OCI-LY7 (cell line): ENCODE measurements around the gene PLEKHA5. TPM values are rescaled to one million over a fixed set of nuclear protein-coding genes. Genes with fewer than 3 reads are reported as not detected.

Experiments used
- BruUV-seq: library from RNA; stranded (reverse); fragments of 400-500 nt; replicated peaks from 2 replicates; lab custom pipeline; 2021; lab: Mats Ljungman, UMichigan
- CTCF ChIA-PET: fragments of 300-600 bp; sonication (Branson Sonifier 250); formaldehyde crosslinking; loops from one replicate; lab custom pipeline; 2022; ENCODE audit warnings: antibody characterized with exemption; ENCODE audit not compliant: unreplicated experiment; lab: Charles Lee
- POLR2A ChIA-PET: fragments of 300-600 bp; sonication (Branson Sonifier 250); formaldehyde crosslinking; loops from one replicate; lab custom pipeline; 2022; ENCODE audit warnings: antibody characterized with exemption; lab: Charles Lee
- DNase-seq: peaks from one replicate; pipeline ENCODE4 v3.0.0-alpha.2; 2015; ENCODE audit warnings: low spot score
- H2AFZ ChIP-seq: fragments of 200-600 bp; sonication (generic), shearing (Covaris generic); 2 replicates; pipeline ENCODE4 v1.6.1; 2014; ENCODE audit warnings: mild to moderate bottlenecking, antibody characterized with exemption, low read length, moderate library complexity
- H3K27ac ChIP-seq: fragments of 200-600 bp; sonication (generic); 2 replicates; pipeline ENCODE4 v1.5.1; 2014; ENCODE audit warnings: mixed run types, low read depth, mild to moderate bottlenecking, moderate library complexity, low read length, inconsistent platforms; ENCODE audit not compliant: poor library complexity, severe bottlenecking
- H3K36me3 ChIP-seq: fragments of 200-600 bp; sonication (generic); 2 replicates; pipeline ENCODE4 v1.6.1; 2014; ENCODE audit warnings: mild to moderate bottlenecking, antibody characterized with exemption, low read length, moderate library complexity, mixed read lengths; ENCODE audit not compliant: insufficient read depth
- H3K4me1 ChIP-seq: fragments of 200-600 bp; sonication (generic); 2 replicates; pipeline ENCODE4 v1.5.1; 2014; ENCODE audit warnings: mild to moderate bottlenecking, low read length; ENCODE audit not compliant: insufficient read depth, poor library complexity, severe bottlenecking
- H3K4me2 ChIP-seq: fragments of 200-600 bp; sonication (generic); 2 replicates; pipeline ENCODE4 v1.6.1; 2014; ENCODE audit warnings: mild to moderate bottlenecking, low read length
- H3K4me3 ChIP-seq: fragments of 200-600 bp; sonication (generic); 2 replicates; pipeline ENCODE4 v1.5.1; 2014; ENCODE audit warnings: mild to moderate bottlenecking, low read depth, low read length; ENCODE audit not compliant: poor library complexity, severe bottlenecking
- H3K79me2 ChIP-seq: fragments of 200-600 bp; sonication (generic); 2 replicates; pipeline ENCODE4 v1.6.1; 2016; ENCODE audit warnings: low read depth, mild to moderate bottlenecking, low read length, moderate library complexity, mixed read lengths; ENCODE audit not compliant: insufficient read depth
- H3K9me2 ChIP-seq: fragments of 200-600 bp; sonication (generic); 2 replicates; pipeline ENCODE4 v1.6.1; 2016; ENCODE audit warnings: mild to moderate bottlenecking, low read length, mixed read lengths; ENCODE audit not compliant: insufficient read depth
- H3K9me3 ChIP-seq: fragments of 200-600 bp; sonication (generic); 2 replicates; pipeline ENCODE4 v1.6.1; 2014; ENCODE audit warnings: mild to moderate bottlenecking, mixed run types, low read length, mixed read lengths
- H4K20me1 ChIP-seq: fragments of 200-600 bp; sonication (generic); 2 replicates; pipeline ENCODE4 v1.6.1; 2014; ENCODE audit warnings: mild to moderate bottlenecking, antibody characterized with exemption, low read length, moderate library complexity, mixed read lengths; ENCODE audit not compliant: insufficient read depth
- EZH2phosphoT487 ChIP-seq: fragments of 200-600 bp; sonication (generic); IDR thresholded peaks from 2 replicates; pipeline ENCODE4 v1.6.1; 2018; ENCODE audit warnings: low read depth, borderline replicate concordance, mild to moderate bottlenecking, mixed run types, antibody characterized with exemption, low read length, moderate library complexity, mixed read lengths
- intact Hi-C: fragments of 100-400 bp; cut with micrococcal nuclease; formaldehyde crosslinking; loops from one replicate; pipeline ENCODE4 v1.10.0; 2022; ENCODE audit not compliant: unreplicated experiment
- total RNA-seq, 2 experiments: library from RNA; depleted of rRNA in 1 of 2; stranded (reverse); fragments of >200 nt in 1 of 2; shearing (Covaris generic) in 1 of 2; gene quantifications; 2 replicates each; pipeline ENCODE4 v1.2.3, GENCODE V29; 2014 to 2022
- TF ChIP-seq, protein P1 (sequence below): fragments of 200-600 bp; sonication (generic); conservative IDR thresholded peaks from 2 replicates; pipeline ENCODE4 v1.5.1; 2014; ENCODE audit warnings: mild to moderate bottlenecking, antibody characterized with exemption, low read length, moderate library complexity, mixed read lengths

Gene PLEKHA5
- total RNA-seq, 2 experiments from 2014 or later: 2.7 TPM; not detected in 1

DNA sequence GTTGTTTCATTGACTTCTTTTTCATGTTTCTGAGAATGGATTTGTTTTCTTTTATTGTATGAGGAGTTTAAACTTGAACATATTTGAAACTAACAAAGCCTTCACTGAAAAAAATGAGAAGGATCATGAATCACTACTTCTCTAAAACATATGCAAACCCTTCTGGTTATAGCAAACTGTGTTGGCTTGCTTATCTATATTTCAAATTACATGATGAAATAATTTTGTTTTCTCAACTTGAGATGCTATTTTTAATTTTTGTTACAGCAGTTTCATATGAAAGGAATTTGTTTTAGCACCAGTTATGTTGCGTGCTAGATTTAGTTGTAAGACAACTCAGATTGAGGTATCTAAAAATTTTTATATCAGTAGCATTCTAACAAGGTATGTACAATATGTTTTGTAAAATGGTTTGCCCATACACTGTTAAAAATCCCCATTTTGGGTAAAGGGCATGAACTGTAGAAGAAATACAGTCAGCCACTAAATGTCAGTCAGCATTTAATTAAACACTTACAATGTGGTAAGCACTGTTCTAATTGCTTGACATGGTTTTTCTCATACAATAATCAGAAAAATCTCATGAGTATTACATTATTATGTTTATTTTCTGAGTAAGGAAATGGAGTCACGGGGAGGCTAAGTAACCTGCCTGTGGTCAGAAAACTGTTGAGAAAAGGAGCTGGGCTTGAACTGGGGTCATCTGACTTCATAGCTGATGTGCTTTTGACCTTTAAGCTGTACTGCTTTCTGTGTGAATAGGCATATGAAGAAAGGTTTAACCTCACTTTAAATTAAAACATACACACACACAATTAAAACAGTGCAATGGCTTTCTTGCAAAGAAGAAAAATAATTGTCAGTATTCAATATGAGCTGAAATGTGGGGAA, 105.7 kb downstream of the PLEKHA5 start:
- Histone ChIP-seq H2AFZ (no peak overlapping the region), H3K79me2 (no peaks in the 10 kb centered on the region), H3K4me1 (no peaks in the 10 kb centered on the region), H3K9me3 (no peaks in the 10 kb centered on the region), H3K4me3 (no peak overlapping the region), H3K36me3 (no peaks in the 10 kb centered on the region), H3K9me2 (no peaks in the 10 kb centered on the region), H3K4me2 (no peak overlapping the region), H3K27ac (no peak overlapping the region), H4K20me1 (no peaks in the 10 kb centered on the region)
- ChIA-PET CTCF (no interaction called here), POLR2A (no interaction called here)
- no peak for DNase-seq
- intact Hi-C loops: no loop called here
- TF ChIP-seq, protein P1, sequence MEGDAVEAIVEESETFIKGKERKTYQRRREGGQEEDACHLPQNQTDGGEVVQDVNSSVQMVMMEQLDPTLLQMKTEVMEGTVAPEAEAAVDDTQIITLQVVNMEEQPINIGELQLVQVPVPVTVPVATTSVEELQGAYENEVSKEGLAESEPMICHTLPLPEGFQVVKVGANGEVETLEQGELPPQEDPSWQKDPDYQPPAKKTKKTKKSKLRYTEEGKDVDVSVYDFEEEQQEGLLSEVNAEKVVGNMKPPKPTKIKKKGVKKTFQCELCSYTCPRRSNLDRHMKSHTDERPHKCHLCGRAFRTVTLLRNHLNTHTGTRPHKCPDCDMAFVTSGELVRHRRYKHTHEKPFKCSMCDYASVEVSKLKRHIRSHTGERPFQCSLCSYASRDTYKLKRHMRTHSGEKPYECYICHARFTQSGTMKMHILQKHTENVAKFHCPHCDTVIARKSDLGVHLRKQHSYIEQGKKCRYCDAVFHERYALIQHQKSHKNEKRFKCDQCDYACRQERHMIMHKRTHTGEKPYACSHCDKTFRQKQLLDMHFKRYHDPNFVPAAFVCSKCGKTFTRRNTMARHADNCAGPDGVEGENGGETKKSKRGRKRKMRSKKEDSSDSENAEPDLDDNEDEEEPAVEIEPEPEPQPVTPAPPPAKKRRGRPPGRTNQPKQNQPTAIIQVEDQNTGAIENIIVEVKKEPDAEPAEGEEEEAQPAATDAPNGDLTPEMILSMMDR: no peak
- no peak for TF ChIP-seq EZH2phosphoT487
- no TSS peak for BruUV-seq

DNA sequence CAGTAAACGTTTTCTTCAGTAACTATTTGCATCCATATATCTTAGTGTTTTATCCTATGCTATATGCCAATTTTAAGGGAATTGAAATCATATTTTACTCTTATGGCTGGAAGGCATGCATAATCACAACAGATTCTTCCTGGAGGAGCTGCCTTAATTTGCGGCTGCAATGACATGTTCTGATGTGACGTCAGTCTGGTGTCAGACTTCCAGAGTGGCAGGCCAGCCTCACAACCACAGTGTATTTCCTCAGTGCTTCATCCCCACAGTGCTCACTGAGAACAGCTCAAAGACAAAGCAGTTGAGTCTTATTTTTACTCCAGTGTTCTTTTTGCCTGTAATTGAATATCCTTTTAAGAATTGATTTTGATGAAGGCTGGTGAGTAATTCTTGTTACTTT, 107.1 kb downstream of the PLEKHA5 start:
- ChIA-PET CTCF (no interaction called here), POLR2A (interaction anchor here (1.3 kb wide), 1 partner anchor 22 kb away, joined by 3 read pairs; no protein-coding TSS in a partner anchor)
- no peaks in the 10 kb centered on the region for H3K4me1 ChIP-seq
- DNase-seq: no peak
- BruUV-seq: no TSS peak
- H2AFZ ChIP-seq: no peak overlapping the region
- no peak overlapping the region for H3K4me2 ChIP-seq
- no peaks in the 10 kb centered on the region for H3K79me2 ChIP-seq
- no peaks in the 10 kb centered on the region for H4K20me1 ChIP-seq
- H3K4me3 ChIP-seq: no peak overlapping the region
- no peaks in the 10 kb centered on the region for H3K9me2 ChIP-seq
- TF ChIP-seq EZH2phosphoT487: no peak
- TF ChIP-seq, protein P1: no peak
- H3K27ac ChIP-seq: no peak overlapping the region
- intact Hi-C loops: no loop called here
- no peaks in the 10 kb centered on the region for H3K36me3 ChIP-seq
- no peaks in the 10 kb centered on the region for H3K9me3 ChIP-seq

DNA sequence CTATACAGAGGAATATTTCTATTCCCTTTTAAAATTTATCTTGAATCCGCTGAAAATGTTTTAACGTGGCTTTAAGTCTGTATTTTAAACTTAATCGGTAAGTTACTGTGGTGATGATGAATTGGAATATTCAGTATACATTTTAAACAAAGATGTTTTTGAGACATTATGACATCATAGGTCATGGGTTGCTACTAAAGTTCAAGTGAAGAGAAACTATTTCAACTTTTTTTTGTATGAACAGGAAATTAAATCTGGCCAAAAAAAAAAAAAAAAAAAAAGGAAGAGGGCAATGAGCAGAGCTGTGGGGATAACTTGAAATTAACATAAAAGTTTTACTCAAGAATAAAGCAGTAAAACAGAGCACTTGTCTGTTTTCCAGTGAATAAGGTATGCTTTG, 109.0 kb downstream of the PLEKHA5 start:
- no peak overlapping the region for H2AFZ ChIP-seq
- no peaks in the 10 kb centered on the region for H3K9me3 ChIP-seq
- H3K36me3 ChIP-seq: no peaks in the 10 kb centered on the region
- H3K4me2 ChIP-seq: no peak overlapping the region
- intact Hi-C loops: no loop called here
- POLR2A ChIA-PET: no interaction called here
- H3K9me2 ChIP-seq: no peaks in the 10 kb centered on the region
- TF ChIP-seq, protein P1: no peak
- no peak for TF ChIP-seq EZH2phosphoT487
- CTCF ChIA-PET: no interaction called here
- H3K4me3 ChIP-seq: no peak overlapping the region
- no peak overlapping the region for H3K27ac ChIP-seq
- H3K79me2 ChIP-seq: no peaks in the 10 kb centered on the region
- BruUV-seq: no TSS peak
- DNase-seq: no peak
- H4K20me1 ChIP-seq: no peaks in the 10 kb centered on the region
- H3K4me1 ChIP-seq: no peaks in the 10 kb centered on the region
